ENCODE results near the gene CGB5.

- TF ChIP-seq CTCF (IDR thresholded peaks at IDR 0.05) (no peak), POLR2A (IDR thresholded peaks at IDR 0.05; ENCODE audit: low read depth) (no peak), POLR2AphosphoS5 (IDR thresholded peaks at IDR 0.05) (no peak)
These were observed 1.5 kb upstream of the CGB5 start for GRCh38 chr19:49042177-49042576.

Measured in esophagus muscularis mucosa (tissue), 3 donors.